A549 treated with AZD2906 at 1 μM for 4 hours (cell line): ENCODE data around the gene SPINK7. TPM values are rescaled to one million over a fixed set of nuclear protein-coding genes. Genes with fewer than 3 reads are reported as not detected.

Experiments
- total RNA-seq: library from RNA; stranded (reverse); fragments of 200-300 nt; extraction: Qiagen RNA extraction; gene quantifications from 5 replicates; pipeline ENCODE4 v1.2.3, GENCODE V29; 2022

The SPINK7 gene
- total RNA-seq = not detected in 5 replicates

GRCh38 chr5:148312153-148312552 lies at the start of gene SPINK7:
SPINK7 (plus strand) TSS chr5:148312423; CDS start chr5:148312484, 61 bp downstream.

GRCh38 chr5:148268566-148268965 lies 43.7 kb upstream of the SPINK7 start, which contains the start of gene SPINK13:
SPINK13 (plus strand) TSS chr5:148268794; CDS start chr5:148270073, 1,279 bp downstream.

GRCh38 chr5:148335259-148335658 lies 23.0 kb downstream of the SPINK7 start, which contains the start of gene SPINK9:
SPINK9 (plus strand) TSS chr5:148335559; CDS start chr5:148335614, 55 bp downstream.

Other genes with a start within 250 kb of the SPINK7 start
- gene SPINK5, start 248.4 kb upstream of the SPINK7 start, total RNA-seq = not detected in 5 replicates
- gene SPINK14, start 143.9 kb upstream of the SPINK7 start, total RNA-seq = not detected in 5 replicates
- 0.28 to 0.75 TPM (median 0.36 TPM) in 5 replicates for gene SPINK6, start 109.4 kb upstream of the SPINK7 start, total RNA-seq
- not detected in 5 replicates for gene MARCOL, start 73.9 kb upstream of the SPINK7 start, total RNA-seq
- 0.24 to 0.66 TPM (median 0.38 TPM) in 5 replicates for gene SPINK13, start 43.6 kb upstream of the SPINK7 start, total RNA-seq
- not detected in 5 replicates for gene SPINK9, start 23.1 kb downstream of the SPINK7 start, total RNA-seq
- 14.6 to 21.6 TPM (median 16.5 TPM) in 5 replicates for gene FBXO38, start 71.5 kb downstream of the SPINK7 start, total RNA-seq